ENCODE results near the gene GPX6. TPM values are rescaled to one million over a fixed set of nuclear protein-coding genes. Genes with fewer than 3 reads are reported as not detected.

GPX6 gene
- total and polyA plus RNA-seq, 10 donors, result not detected

DNA sequence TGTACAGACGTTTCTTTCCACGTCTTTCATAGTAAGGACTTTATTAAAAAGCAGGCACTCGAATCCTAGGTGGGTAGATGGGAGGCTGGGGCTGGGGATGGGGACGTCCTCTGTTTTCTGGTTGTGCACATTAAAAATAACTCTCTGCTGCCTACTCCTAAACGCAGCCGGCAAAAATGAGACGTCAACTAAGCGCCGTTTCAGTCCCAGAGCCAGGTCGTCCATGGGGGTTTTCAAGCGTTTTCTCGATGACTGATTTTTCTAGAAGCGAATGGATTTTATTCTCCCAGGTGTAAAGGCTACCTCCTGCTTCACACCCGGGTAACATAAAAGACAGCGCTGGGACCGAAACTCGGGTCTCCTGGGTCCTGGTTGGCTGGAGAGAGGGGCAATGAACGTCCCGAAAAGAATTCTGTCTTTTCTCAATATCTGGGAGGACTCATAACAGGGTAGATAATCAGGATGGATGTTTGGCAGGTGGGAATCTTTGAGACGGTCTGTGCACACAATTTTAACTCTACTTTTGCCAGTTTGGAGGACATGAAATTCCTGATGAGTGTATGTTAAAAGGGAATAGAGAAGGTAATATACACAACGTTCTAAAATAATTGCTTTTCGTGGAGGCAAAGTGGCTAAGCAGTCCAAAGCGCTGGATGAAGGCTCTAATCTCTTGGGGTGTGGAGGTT, 25.2 kb downstream of the GPX6 start:
- H3K9me3 ChIP-seq, result no peaks in the 10 kb centered on the region
- 10 to 13% (median 11%) methylated on average over 23 of the region's 23 CpGs for WGBS, 5 donors
- intact Hi-C loops (cut with DNase I; ENCODE audit: low total_unique reads), result no loop called here
- peak overlapping the region in 1 of 8 donors; percentile 49 for H3K27ac ChIP-seq
- peaks cover 0 to 20% (median 10%) of the 10 kb centered on the region in 6 donors for H3K4me1 ChIP-seq
- peak overlapping the region in 5 of 8 donors; percentile 8 to 63 (median 19) for H3K4me3 ChIP-seq
- TF ChIP-seq, protein P1, sequence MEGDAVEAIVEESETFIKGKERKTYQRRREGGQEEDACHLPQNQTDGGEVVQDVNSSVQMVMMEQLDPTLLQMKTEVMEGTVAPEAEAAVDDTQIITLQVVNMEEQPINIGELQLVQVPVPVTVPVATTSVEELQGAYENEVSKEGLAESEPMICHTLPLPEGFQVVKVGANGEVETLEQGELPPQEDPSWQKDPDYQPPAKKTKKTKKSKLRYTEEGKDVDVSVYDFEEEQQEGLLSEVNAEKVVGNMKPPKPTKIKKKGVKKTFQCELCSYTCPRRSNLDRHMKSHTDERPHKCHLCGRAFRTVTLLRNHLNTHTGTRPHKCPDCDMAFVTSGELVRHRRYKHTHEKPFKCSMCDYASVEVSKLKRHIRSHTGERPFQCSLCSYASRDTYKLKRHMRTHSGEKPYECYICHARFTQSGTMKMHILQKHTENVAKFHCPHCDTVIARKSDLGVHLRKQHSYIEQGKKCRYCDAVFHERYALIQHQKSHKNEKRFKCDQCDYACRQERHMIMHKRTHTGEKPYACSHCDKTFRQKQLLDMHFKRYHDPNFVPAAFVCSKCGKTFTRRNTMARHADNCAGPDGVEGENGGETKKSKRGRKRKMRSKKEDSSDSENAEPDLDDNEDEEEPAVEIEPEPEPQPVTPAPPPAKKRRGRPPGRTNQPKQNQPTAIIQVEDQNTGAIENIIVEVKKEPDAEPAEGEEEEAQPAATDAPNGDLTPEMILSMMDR (IDR thresholded peaks at IDR 0.05 in 8 of 11, conservative IDR thresholded peaks at IDR 0.05 in 3 of 11), result no peak
- TF ChIP-seq POLR2AphosphoS5 (IDR thresholded peaks at IDR 0.05), result no peak
- no peak for TF ChIP-seq POLR2A (IDR thresholded peaks at IDR 0.05)
- H3K27me3 ChIP-seq (replicated peaks in 1 of 7), result peaks cover 0 to 97% (median 54%) of the 10 kb centered on the region in 7 donors
- DNase-seq, result no peak
- no peaks in the 10 kb centered on the region for H3K36me3 ChIP-seq

DNA sequence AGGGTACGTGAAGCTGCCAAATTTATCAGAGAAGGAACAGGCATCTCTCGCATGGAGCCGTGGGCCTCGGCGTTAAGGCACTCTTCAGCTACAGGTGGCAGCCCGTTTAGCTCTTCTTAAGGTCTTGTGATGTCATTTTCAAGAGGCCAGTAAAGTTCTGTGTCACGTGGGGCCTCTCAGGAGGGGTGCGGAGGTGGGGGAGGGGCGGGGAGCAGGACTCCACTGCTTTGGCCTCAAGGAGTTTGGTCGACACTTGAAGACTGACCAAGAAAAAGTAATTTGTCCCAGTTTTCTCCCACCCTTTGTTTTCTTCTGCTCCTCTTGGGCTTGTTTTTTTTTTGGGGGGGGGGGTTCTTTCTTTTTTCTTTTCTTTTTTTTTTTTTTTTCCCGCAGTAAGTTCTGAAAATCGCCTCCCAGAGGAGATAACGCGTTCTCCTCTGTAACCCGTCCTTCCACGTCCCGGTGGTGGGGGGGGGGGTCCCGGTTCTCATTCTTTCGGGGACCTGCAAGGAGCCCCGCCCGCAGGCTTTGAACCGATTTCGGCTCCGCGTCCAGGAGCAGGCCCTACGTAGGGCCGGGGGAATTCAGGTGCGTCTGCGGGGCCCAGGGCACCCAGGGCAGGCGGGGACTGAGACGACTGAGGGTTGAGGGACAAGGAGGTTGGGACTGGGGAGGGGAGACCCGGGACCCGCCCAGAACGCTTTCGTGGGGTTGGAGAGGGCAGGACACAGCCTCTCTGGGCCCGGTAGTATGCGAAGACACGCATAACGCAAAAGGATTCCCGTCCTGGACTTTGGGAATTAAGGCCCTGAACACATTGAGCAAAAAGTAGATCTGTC, 26.0 kb downstream of the GPX6 start:
- TF ChIP-seq POLR2A (IDR thresholded peaks at IDR 0.05) (no peak), POLR2AphosphoS5 (IDR thresholded peaks at IDR 0.05) (peak in 1 of 3 donors; percentile 19)
- TF ChIP-seq, protein P1 (IDR thresholded peaks at IDR 0.05 in 8 of 11, conservative IDR thresholded peaks at IDR 0.05 in 3 of 11), result no peak
- Histone ChIP-seq H3K27me3 (replicated peaks in 1 of 7) (peaks cover 0 to 97% (median 48%) of the 10 kb centered on the region in 7 donors), H3K9me3 (no peaks in the 10 kb centered on the region), H3K27ac (peak overlapping the region in 2 of 8 donors; percentile 15 to 49), H3K36me3 (no peaks in the 10 kb centered on the region), H3K4me3 (peak overlapping the region in 6 of 8 donors; percentile 8 to 63 (median 26)), H3K4me1 (peaks cover 0 to 20% (median 10%) of the 10 kb centered on the region in 6 donors)
- no peak for DNase-seq
- intact Hi-C loops (cut with DNase I; ENCODE audit: low total_unique reads), result no loop called here
- WGBS, 5 donors, result 2 to 4% (median 3%) methylated on average over 40 of the region's 40 CpGs

DNA sequence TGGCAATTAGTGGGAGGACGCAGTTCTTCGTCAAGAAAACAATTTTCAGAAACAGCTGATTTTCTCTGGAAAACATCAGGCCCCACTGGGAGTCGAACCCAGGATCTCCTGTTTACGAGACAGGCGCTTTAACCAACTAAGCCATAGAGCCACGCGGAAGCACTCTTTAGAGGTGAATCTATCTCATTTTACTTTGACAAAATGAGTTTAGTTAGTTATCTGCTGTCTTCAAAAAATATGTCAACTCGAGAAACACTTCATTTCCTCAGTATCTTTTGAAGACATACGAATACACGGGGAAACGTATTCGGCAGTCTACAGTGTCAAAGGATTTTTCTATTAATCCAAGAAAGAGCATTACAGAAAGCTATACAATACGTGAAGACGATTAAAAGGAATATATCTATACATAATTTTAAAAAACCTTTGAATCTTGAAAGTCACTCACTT, 26.7 kb downstream of the GPX6 start:
- Histone ChIP-seq H3K4me1 (peaks cover 0 to 20% (median 10%) of the 10 kb centered on the region in 6 donors), H3K27me3 (replicated peaks in 1 of 7) (peaks cover 0 to 92% (median 48%) of the 10 kb centered on the region in 7 donors), H3K4me3 (peak overlapping the region in 2 of 8 donors; percentile 36 to 63), H3K36me3 (no peaks in the 10 kb centered on the region), H3K27ac (peak overlapping the region in 1 of 8 donors; percentile 16), H3K9me3 (no peaks in the 10 kb centered on the region)
- intact Hi-C loops (cut with DNase I; ENCODE audit: low total_unique reads), result no loop called here
- TF ChIP-seq, protein P1 (IDR thresholded peaks at IDR 0.05 in 8 of 11, conservative IDR thresholded peaks at IDR 0.05 in 3 of 11), result no peak
- TF ChIP-seq POLR2A (IDR thresholded peaks at IDR 0.05) (no peak), POLR2AphosphoS5 (IDR thresholded peaks at IDR 0.05) (no peak)
- WGBS, 5 donors, result 10 to 21% (median 11%) methylated on average over 14 of the region's 14 CpGs
- no peak for DNase-seq

Data from spleen (tissue), 11 donors.